PFSK-1 (cell line): ENCODE results near the gene NOC2L.

Experiments used
- POLR2AphosphoS5 ChIP-seq: IDR thresholded peaks from 2 replicates; pipeline ENCODE4 v1.6.1; 2012; ENCODE audit warnings: low read depth, mild to moderate bottlenecking, control low read depth, low read length, moderate library complexity
- REST ChIP-seq, 2 experiments: IDR thresholded peaks; 2 replicates each; pipeline versions ENCODE4 v1.6.1 to v1.8.0; 2011 to 2012; ENCODE audit warnings: low read depth in 2 of 2, low read length in 2 of 2, control low read depth in 1 of 2, inconsistent platforms in 1 of 2, mild to moderate bottlenecking in 1 of 2, moderate library complexity in 1 of 2; ENCODE audit not compliant: insufficient read depth in 1 of 2
- SIN3A ChIP-seq: IDR thresholded peaks from 2 replicates; pipeline ENCODE4 v1.6.1; 2012; ENCODE audit warnings: mild to moderate bottlenecking, low read length, moderate library complexity, borderline replicate concordance; ENCODE audit not compliant: insufficient read depth

DNA sequence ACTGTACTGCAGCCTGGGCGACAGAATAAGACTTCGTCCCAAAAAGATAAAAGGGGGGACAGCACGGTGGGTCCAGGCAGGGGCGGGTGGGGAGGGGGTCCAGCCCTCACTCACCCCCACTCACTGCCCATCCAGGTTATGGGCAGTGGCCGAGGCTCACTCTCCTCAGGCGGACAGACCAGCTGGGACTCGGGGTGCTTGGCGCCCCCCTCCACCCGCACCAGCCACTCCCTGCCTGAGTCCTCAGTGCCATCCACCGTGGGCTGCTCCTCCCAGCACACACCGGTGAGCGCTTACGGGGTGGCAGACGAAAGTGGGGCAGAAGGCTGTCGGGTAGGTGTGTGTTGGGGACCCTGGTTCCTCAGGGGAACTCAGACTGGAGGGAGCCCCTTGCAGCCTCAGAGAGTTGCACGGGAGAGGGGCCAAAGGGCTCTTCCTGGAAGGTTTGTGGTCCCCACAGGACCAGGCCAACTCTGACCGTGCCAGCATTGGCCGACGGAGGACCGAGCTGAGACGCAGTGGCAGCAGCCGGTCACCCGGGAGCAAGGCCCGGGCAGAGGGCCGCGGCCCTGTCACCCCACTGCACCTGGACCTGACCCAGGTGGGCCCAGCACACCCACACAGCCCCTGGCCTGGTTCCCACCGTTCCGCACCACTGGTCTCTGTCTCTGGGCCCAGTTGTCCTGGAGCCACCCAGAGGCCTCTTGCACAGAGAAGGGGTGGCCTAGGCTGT, 13.8 kb upstream of the NOC2L start:
- TF ChIP-seq POLR2AphosphoS5 (no peak), REST (IDR thresholded peaks at IDR 0.05; ENCODE audit: insufficient read depth in 1 of 2, low read depth in 2 of 2, low read length in 2 of 2) (no peak), SIN3A (no peak)
